ENCODE results near the gene USP48. TPM values are rescaled to one million over a fixed set of nuclear protein-coding genes. Genes with fewer than 3 reads are reported as not detected.

Gene USP48
- total and polyA plus RNA-seq, 2 of the 8 experiments (the other 6 are each of a cell fraction or from before 2014, with no cell fraction given) = 12.8 to 83.5 TPM

- Histone ChIP-seq H3K4me3 (ENCODE audit: extremely low read depth in 1 of 4, insufficient read depth in 2 of 4, low read depth in 3 of 4, low read length in 4 of 4) (no peak overlapping the region), H3K9me3 (ENCODE audit: insufficient read depth in 2 of 2, low read depth in 1 of 2, low read length in 1 of 2) (peaks cover 7 to 8% of the 10 kb centered on the region in 2 experiments; a peak in 3 of 4 replicates), H3K18ac (ENCODE audit: extremely low read depth, low read length) (no peak overlapping the region), H3K23ac (ENCODE audit: insufficient read length) (no peak overlapping the region), H3K27me3 (replicated peaks in 1 of 4; ENCODE audit: control insufficient read depth in 3 of 4, extremely low read depth in 1 of 4, insufficient read depth in 3 of 4, low read length in 3 of 4) (no peaks in the 10 kb centered on the region), H2BK20ac (ENCODE audit: low read length) (no peak overlapping the region), H4K8ac (ENCODE audit: extremely low read depth, insufficient read depth, low read length) (no peak overlapping the region; the same call in 1 of the 2 replicates), H2AFZ (ENCODE audit: low read length) (no peak overlapping the region), H3K56ac (replicated peaks; ENCODE audit: insufficient read length, low read depth, low read length) (no peak overlapping the region), H4K5ac (ENCODE audit: insufficient read length, low read depth, low read length) (no peak overlapping the region), H2BK5ac (ENCODE audit: low read depth, low read length) (no peak overlapping the region), H3K23me2 (ENCODE audit: low read depth, low read length) (no peaks in the 10 kb centered on the region), H2BK120ac (replicated peaks; ENCODE audit: low read depth, low read length) (no peak overlapping the region), H4K91ac (replicated peaks; ENCODE audit: insufficient read length, low read length) (no peak overlapping the region), H3K79me1 (ENCODE audit: low read depth, low read length) (no peaks in the 10 kb centered on the region), H3K36me3 (ENCODE audit: control insufficient read depth in 2 of 4, insufficient read depth in 4 of 4, low read length in 3 of 4) (peaks cover 26 to 78% (median 65%) of the 10 kb centered on the region in 4 experiments), H3K27ac (ENCODE audit: low read depth, low read length) (no peak overlapping the region), H4K20me1 (replicated peaks in 1 of 2; ENCODE audit: control insufficient read depth in 1 of 2, insufficient read depth in 2 of 2, low read length in 2 of 2) (peaks cover 0 to 5% of the 10 kb centered on the region in 2 experiments), H2BK12ac (ENCODE audit: low read depth, low read length) (no peak overlapping the region), H3K9ac (replicated peaks in 1 of 4; ENCODE audit: extremely low read depth in 1 of 4, low read depth in 3 of 4, low read length in 3 of 4) (no peak overlapping the region), H3K4me2 (ENCODE audit: insufficient read depth in 1 of 2, low read depth in 2 of 2, low read length in 2 of 2) (no peak overlapping the region), H3K79me2 (ENCODE audit: control insufficient read depth in 1 of 2, insufficient read depth in 2 of 2, low read length in 2 of 2) (no peaks in the 10 kb centered on the region), H3K4ac (replicated peaks; ENCODE audit: insufficient read length, low read depth, low read length) (no peak overlapping the region), H3K4me1 (replicated peaks in 1 of 4; ENCODE audit: control insufficient read depth in 3 of 4, insufficient read depth in 4 of 4, low read length in 3 of 4) (no peaks in the 10 kb centered on the region), H3K14ac (ENCODE audit: insufficient read length) (no peak overlapping the region), H2BK15ac (ENCODE audit: low read length) (no peak overlapping the region), H2AK5ac (ENCODE audit: low read depth, low read length) (no peak overlapping the region)
- FAIRE-seq (no peak), DNase-seq (ENCODE audit: low read depth in 1 of 2, low spot score in 2 of 2) (no peak)
- CTCF ChIA-PET (ENCODE audit: partially characterized antibody) = no interaction called here
- POLR2A ChIA-PET (ENCODE audit: partially characterized antibody) = no interaction called here
- 94% methylated on average over 14 of the region's 14 CpGs; no CpG with 5 or more reads in 1 of the 2 experiments for WGBS, 2 experiments (ENCODE audit: extremely low coverage in 1 of 2, insufficient coverage in 1 of 2, insufficient read length in 1 of 2, insufficient replicate concordance in 2 of 2, low coverage in 1 of 2, low lambda C conversion rate in 2 of 2, missing lambda C conversion rate in 1 of 2)
- TF ChIP-seq POLR2A (IDR thresholded peaks at IDR 0.05; ENCODE audit: control extremely low read depth in 1 of 2, low read depth in 2 of 2, low read length in 2 of 2) (no peak), SIX5 (IDR thresholded peaks at IDR 0.05; ENCODE audit: low read depth, low read length) (no peak), SP2 (IDR thresholded peaks at IDR 0.05; ENCODE audit: low read length) (no peak), KDM4A (IDR thresholded peaks at IDR 0.05; ENCODE audit: low read depth, low read length, severe bottlenecking) (no peak), SIN3A (conservative IDR thresholded peaks at IDR 0.05 in 1 of 2, IDR thresholded peaks at IDR 0.05 in 1 of 2; ENCODE audit: low read depth in 1 of 2, low read length in 2 of 2) (no peak), MAFK (IDR thresholded peaks at IDR 0.05; ENCODE audit: low read depth, low read length) (no peak), BRCA1 (IDR thresholded peaks at IDR 0.05; ENCODE audit: low read depth, low read length) (no peak), SP4 (IDR thresholded peaks at IDR 0.05; ENCODE audit: low read length) (no peak), CTCF (IDR thresholded peaks at IDR 0.05; ENCODE audit: control extremely low read depth in 1 of 3, insufficient read depth in 1 of 3, low read depth in 1 of 3, low read length in 3 of 3) (no peak), KDM1A (IDR thresholded peaks at IDR 0.05; ENCODE audit: borderline replicate concordance, low read length) (no peak), ASH2L (IDR thresholded peaks at IDR 0.05; ENCODE audit: low read length) (no peak), CTBP2 (IDR thresholded peaks at IDR 0.05; ENCODE audit: borderline replicate concordance, insufficient read depth, insufficient read length, low read length) (no peak)
These were observed 48.6 kb upstream of the USP48 start for GRCh38 chr1:21831454-21831970.
